ENCODE measurements around the gene ZNF385B. TPM values are rescaled to one million over a fixed set of nuclear protein-coding genes. Genes with fewer than 3 reads are reported as not detected.
A peak's percentile ranks its signal among the peaks of the same experiment; 100 is the strongest.

ZNF385B gene
- total and polyA plus RNA-seq, 9 of the 15 experiments (the other 6 are each of a cell fraction or from before 2014, with no cell fraction given), result 0.50 TPM; not detected in 8

GRCh38 chr2:179825494-179825893, 35.9 kb downstream of the ZNF385B start (continued):
- TF ChIP-seq ETS1 (conservative IDR thresholded peaks at IDR 0.05; ENCODE audit: control insufficient read depth, low read depth, low read length) (no peak), YY1 (IDR thresholded peaks at IDR 0.05; ENCODE audit: borderline replicate concordance in 1 of 3, control insufficient read depth in 1 of 3, extremely low read depth in 1 of 3, insufficient read depth in 3 of 3, insufficient read length in 1 of 3, insufficient replicate concordance in 2 of 3, low read depth in 1 of 3, low read length in 2 of 3) (peak in 1 of 3 experiments; percentile 76), HCFC1 (IDR thresholded peaks at IDR 0.05; ENCODE audit: low read depth, low read length) (no peak), ZNF354B (CRISPR knock-in tag; IDR thresholded peaks at IDR 0.05) (no peak), JUNB (CRISPR knock-in tag; conservative IDR thresholded peaks at IDR 0.05) (no peak), FOS (IDR thresholded peaks at IDR 0.05; ENCODE audit: extremely low read depth, insufficient read length) (peak; percentile 19), HMBOX1 (IDR thresholded peaks at IDR 0.05) (peak; percentile 96), AFF1 (IDR thresholded peaks at IDR 0.05; ENCODE audit: low read depth in 1 of 2, partially characterized antibody in 2 of 2) (no peak), RNF219 (CRISPR knock-in tag; IDR thresholded peaks at IDR 0.05) (no peak), SIRT6 (IDR thresholded peaks at IDR 0.05; ENCODE audit: low read depth, low read length) (no peak), MLLT1 (IDR thresholded peaks at IDR 0.05) (no peak), ZNF512 (tag; IDR thresholded peaks at IDR 0.05) (no peak), WHSC1 (IDR thresholded peaks at IDR 0.05; ENCODE audit: low read length) (no peak), PCBP1 (IDR thresholded peaks at IDR 0.05; ENCODE audit: low read depth, low read length, poor library complexity, severe bottlenecking) (no peak), TRIM28 (IDR thresholded peaks at IDR 0.05) (no peak), ELF2 (CRISPR knock-in tag; IDR thresholded peaks at IDR 0.05) (no peak)
